Activated naive CD4-positive, alpha-beta T cell (primary cell): ENCODE data around the gene CSAD.
A peak's percentile ranks its signal among the peaks of the same experiment; 100 is the strongest.
"Not testable (repeated sequence)": the region's sequence is repeated elsewhere in the genome, so short reads cannot be mapped to it uniquely, and the experiment has no call there.

Source experiments
- DNase-seq, 4 experiments: peaks; one replicate each; lab custom pipeline; 2025; lab: John Stamatoyannopoulos, UW

Gene CSAD

GRCh38 chr12:53218551-53219291 is 38.0 kb upstream of the CSAD start:
- DNase-seq: no peak

GRCh38 chr12:53217931-53218307 is 37.2 kb upstream of the CSAD start:
- DNase-seq: no peak

GRCh38 chr12:53217051-53217930 is 36.6 kb upstream of the CSAD start:
- DNase-seq: no peak

- no peak for DNase-seq
These were observed 34.8 kb upstream of the CSAD start for GRCh38 chr12:53215497-53215896.

- DNase-seq: no peak
These were observed 34.1 kb upstream of the CSAD start for GRCh38 chr12:53214687-53215455.

- DNase-seq: no peak
These were observed 33.5 kb upstream of the CSAD start for GRCh38 chr12:53214221-53214620.

- peak; percentile 71 to 82 (median 75) for DNase-seq
These were observed 32.6 kb upstream of the CSAD start for GRCh38 chr12:53213348-53213747.

- no peak for DNase-seq
These were observed 32.2 kb upstream of the CSAD start for GRCh38 chr12:53212931-53213330.

GRCh38 chr12:53211476-53212381 is 31.0 kb upstream of the CSAD start:
- no peak for DNase-seq

GRCh38 chr12:53210843-53211242 is 30.1 kb upstream of the CSAD start:
- no peak for DNase-seq

- no peak for DNase-seq
These were observed 28.2 kb upstream of the CSAD start for GRCh38 chr12:53208877-53209463.

- no peak for DNase-seq
These were observed 27.7 kb upstream of the CSAD start for GRCh38 chr12:53208435-53208834.

GRCh38 chr12:53207042-53207441 is 26.3 kb upstream of the CSAD start, which contains the start of gene ITGB7:
ITGB7 (minus strand) TSS chr12:53207251; CDS start chr12:53200443, 6,808 bp downstream.
- peak in 2 of 4 experiments; percentile 30 to 52 for DNase-seq

- DNase-seq: peak in 1 of 4 experiments; percentile 22
These were observed 25.2 kb upstream of the CSAD start for GRCh38 chr12:53205747-53206419.

GRCh38 chr12:53204351-53204750 is 23.6 kb upstream of the CSAD start:
- DNase-seq: no peak

- not testable (repeated sequence) for DNase-seq
These were observed 21.6 kb upstream of the CSAD start for GRCh38 chr12:53202316-53202715.

- DNase-seq: no peak
These were observed 20.9 kb upstream of the CSAD start for GRCh38 chr12:53201639-53202038.

GRCh38 chr12:53201177-53201541 is 20.4 kb upstream of the CSAD start:
- DNase-seq: no peak

GRCh38 chr12:53200458-53201176 is 19.9 kb upstream of the CSAD start:
- no peak for DNase-seq

- DNase-seq: no peak
These were observed 19.4 kb upstream of the CSAD start for GRCh38 chr12:53200107-53200457.
